Hematopoietic multipotent progenitor cell treated with erythropoietin and hydrocortisone succinate and interleukin-3 and kit ligand, for 17 days (in vitro differentiated cells): Measurements from ENCODE around the gene MAP1LC3B.
A peak's percentile ranks its signal among the peaks of the same experiment; 100 is the strongest.

Experiments used
- DNase-seq: peaks from one replicate; pipeline ENCODE4 v3.0.0-alpha.2; 2015; ENCODE audit warnings: low spot score

MAP1LC3B gene

DNA sequence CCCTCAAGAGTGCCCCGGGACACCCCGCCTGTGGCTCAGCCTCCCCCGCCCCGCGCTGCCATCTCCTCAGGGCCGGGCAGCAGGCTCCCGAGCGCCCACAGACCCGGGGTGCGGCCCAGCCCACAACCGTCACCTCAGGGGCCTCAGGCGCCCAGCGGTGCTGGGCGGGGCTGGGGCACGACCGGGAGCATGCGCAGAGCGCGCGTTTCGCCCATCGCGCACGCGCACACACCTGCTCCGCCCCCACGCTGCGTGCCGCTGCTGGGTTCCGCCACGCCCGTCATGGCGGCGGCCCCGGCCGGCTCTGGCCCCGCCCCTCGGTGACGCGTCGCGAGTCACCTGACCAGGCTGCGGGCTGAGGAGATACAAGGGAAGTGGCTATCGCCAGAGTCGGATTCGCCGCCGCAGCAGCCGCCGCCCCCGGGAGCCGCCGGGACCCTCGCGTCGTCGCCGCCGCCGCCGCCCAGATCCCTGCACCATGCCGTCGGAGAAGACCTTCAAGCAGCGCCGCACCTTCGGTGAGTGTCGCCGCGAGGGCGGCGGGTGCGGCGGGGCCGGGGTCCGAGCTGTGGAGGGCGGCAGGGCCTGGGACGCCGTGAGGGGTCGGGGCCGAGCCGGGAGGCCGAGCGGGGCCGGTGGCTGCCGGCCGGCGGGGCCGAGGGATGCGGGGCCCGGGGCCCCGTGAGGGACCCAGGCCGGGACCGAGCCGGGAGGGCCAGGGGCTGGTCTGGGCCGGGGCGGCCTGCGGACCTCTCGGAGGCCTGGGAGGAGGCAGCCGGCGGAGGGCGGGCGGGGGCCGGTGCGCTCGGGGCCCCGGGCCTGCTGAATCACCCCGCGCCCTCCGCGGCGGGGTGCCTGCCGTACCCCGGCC lies at the start of gene MAP1LC3B:
TSS of gene MAP1LC3B (plus strand) at position 387 of the 871 bp plus-strand sequence. CDS start at position 479, 92 bp downstream.
- DNase-seq = peak; percentile 98

DNA sequence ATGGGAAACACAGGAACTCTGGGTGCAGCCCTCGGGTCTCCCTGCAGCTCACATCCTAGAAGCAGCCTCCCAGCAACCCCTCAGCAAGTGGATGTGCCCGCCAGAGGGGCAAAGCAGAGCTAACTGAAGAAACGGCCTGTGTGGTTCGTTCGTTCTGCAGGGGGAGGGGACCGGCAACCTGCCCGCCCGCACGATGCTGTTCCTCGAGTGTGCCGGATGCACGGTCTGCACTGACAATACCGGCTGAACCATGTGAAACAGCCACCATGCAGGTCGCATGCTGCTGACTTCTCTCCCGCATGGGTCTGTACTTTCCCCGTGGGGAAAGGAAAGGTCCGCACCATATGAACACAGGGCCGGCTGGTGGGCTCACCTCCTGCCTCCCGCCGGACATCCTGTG lies 49.6 kb upstream of the MAP1LC3B start:
- no peak for DNase-seq

DNA sequence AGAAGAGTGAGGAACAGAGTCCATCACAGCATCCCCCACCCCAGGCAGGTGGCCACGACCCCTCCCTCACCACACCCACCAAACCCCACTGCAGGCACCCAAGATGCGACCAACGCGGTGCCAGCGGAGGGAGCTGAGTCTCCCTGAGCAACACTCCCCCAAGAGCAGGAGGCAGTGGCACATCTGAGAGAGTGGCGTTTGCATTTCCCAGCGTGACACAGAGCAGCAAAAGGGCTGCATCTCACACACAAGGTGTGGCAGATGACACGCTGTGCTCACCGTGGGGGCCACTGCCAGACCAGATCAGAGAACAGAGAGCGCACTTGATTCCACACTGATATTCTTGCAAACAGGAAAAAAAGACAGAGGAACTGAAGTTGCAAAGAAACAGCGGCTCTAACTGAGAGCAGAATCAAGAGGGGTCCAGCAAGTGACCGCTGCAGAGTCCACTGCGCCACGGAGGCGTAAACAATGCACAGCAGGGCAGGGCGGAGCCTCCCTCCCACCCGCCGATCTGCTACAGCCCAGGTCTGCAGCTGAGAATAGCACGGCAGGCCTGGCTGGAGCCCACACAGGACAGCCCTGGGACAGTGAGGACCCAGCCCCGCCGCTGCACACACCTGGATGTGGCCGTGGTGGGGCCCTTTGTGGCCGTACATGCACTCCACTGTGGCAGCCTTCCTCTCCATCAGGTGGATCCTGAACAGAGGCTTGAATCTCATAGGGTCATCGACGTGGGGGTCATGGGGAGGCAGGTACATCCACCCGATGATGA lies 49.0 kb upstream of the MAP1LC3B start:
- no peak for DNase-seq

DNA sequence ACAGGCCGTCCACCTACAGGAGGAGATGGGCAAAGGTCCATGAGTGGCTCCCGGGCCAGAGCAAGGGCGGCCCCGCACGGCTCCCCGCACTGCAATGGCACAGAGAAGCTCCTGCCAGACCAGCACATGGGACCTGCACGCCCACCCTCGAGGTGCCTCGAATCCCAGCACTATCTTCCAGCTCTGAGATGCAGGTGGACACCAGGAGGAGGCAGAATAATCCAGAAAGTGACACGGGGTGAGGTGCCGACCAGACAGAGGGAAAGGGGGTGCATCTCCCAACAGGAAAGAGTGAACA lies 48.4 kb upstream of the MAP1LC3B start:
- no peak for DNase-seq

DNA sequence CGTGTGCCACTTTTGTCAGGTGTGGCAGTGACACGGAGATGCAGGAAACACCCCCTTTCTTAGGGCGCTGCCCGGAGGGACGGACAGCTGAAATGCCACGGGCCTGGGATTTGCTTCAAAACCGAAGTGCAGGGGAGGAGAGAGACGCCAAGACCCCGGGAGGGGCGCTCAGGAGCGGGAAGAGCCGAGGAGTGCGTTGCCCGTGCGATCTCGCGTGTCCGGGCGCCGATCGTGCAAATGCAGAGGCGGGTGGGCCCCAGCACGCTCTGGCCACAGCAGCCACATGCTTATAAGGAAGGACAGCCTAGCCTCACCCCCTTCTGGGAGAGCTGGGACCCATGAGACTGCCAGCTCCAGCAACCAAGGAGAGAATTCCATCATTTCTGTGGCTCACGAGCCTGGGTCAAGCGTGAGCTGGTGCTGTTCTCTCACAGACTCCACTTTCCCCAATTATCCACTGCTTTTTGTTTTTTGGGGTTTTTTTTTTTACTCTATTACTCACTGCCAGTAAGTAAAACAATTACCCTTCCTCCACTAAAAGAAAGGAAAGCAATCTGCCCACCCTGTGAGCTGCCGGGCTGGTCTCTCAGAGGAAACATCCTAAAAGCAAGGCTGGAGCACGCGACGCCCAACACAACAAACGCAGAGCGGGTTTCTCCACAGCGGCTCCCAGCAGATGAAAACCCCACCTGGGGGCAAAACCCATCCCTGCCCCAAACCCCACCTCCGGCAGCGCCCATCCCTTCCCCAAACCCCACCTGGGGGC lies 47.8 kb upstream of the MAP1LC3B start:
- no peak for DNase-seq

DNA sequence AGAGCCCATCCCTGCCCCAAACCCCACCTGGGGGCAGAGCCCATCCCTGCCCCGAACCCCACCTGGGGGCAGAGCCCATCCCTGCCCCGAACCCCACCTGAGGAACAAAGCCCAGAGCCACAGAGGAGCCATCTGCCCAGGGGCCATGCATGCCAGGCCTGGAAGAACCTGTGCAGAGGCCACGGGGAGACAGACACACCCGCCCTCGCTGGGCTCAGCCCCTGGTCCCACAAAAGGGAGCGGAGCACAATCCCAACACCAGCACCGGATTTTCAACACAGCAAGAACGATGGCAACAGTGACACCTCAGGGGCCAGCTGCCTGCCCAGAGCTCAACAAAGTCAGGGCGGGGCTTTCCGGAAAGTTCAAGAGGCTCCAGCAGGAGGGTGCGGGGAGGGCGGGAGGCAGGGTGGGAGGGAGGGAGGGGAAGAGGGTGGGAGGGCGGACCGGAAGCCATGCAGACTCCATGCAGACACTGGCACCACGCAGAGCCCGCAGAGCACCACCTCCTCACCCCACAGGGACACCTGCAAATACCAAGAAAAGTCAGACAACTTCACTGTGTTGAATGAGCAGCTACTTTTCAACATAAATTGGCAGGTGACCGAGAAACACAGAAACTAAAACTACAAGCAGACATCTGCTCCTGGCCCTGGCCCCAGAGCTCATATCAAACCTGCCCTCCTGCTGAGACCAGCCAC lies 47.1 kb upstream of the MAP1LC3B start:
- DNase-seq = no peak

DNA sequence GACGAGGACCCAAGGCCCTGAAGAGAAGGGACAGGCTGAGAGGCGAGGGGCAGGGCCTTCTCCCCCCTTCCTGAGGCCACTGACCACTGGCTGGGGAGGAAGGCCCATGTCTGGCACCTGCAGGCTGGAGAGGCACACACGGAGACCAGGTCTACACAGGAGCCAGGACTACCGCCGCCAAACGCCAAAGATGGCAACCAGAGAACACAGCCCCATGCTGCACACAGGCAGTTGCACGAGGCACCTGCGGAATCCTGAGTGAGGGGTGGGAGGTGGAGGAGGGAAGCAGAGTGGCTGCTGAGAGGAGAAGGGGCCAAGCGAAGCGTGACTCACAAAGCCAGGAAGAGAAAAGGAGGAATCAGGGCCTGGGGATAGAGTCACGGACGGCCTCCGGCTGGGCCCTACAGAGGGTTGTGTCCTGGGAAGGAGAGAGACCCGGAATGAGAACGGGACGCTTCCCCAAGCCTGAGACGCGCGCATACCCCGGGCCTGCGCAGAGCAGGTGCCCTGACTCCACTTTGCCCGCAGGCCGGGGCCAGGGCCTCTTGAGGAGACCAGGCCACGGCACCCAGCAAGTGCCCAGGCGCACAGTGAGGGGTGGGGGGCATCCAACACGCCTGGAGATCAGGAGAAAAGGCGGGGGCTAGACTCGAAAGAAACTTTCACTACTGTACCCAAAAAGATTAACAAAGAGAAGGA lies 46.3 kb upstream of the MAP1LC3B start:
- no peak for DNase-seq

DNA sequence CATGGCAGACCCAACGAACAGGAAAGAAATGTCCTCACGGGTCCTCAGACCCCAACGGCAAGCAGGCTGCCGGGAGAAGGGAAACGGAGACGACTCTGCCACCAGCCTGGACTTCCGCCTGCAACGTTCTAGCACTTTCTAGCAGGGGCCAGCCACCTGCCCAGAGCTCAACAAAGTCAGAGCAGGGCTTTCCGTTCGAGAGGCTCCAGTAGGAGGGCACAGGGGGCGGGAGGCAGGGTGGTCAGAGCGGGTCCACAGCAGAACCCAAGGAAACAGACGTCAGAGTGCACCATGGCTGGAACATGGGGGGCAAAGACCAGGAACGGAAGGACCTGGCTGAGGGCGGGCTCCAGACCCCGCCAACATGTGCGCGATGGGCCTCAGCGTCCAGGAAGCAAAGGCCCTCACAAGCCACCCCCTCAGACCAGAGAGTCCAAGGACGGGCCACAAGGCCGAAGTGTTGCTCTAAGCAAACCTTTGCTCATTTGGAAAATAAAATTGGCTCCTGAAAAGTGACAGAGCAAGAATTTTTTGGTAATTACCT lies 45.5 kb upstream of the MAP1LC3B start:
- DNase-seq = no peak

DNA sequence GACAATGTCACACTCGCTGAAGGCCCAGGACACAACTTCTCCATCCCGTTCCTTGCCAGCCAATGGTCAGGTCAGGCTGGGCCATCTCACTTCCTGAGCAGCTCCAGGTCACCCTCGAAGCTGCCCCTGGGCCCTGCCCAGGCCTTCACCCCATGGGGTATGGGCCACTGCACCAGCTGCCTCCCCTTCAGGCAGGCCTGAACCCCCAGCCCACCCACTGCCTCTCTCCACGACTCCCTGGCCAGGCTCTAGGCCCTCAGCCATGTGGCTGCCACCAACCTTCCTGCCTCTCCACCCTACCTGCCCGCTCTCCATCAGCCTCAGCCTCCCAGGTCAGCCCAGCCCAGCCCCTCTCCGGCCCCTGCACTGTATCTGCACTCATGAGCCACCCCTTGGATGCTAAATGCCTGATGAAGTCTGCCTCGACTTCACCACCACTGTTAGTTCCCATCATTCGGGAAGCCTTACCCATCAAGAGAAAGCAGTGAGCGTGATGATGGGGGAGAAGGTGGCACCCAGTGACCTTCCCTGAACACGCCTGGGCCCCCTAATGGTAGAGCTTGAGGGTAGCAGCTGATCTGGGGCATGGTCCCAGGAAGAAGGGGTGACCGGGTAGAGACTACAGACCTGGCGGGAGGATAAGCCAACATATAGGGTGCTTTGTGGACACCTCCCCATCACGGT lies 44.1 kb upstream of the MAP1LC3B start:
- DNase-seq = no peak

DNA sequence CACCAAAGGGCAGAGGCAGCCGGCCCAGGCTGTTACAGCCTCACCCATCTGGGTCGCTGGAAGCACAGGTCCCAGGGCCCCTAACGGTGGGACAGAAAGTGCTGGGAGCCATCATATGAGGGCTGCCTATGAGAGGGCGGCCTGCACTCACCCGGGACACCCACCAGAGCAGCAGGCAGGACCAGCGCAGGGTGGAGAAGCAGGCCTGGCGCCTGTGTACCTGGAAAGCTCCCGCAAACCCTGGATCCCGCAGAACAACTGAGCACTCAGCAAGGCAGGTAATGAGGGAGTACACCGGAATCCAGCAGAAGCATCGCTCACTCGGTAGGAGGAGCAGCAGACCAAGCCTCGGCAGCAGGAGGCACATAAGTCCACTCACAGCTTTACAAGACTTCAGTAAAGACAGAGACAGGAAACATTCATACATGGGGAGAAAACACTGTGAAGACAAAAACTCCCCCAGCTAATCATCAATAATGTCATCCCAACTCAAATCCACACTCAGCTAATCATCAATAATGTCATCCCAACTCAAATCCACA lies 43.4 kb upstream of the MAP1LC3B start:
- no peak for DNase-seq

DNA sequence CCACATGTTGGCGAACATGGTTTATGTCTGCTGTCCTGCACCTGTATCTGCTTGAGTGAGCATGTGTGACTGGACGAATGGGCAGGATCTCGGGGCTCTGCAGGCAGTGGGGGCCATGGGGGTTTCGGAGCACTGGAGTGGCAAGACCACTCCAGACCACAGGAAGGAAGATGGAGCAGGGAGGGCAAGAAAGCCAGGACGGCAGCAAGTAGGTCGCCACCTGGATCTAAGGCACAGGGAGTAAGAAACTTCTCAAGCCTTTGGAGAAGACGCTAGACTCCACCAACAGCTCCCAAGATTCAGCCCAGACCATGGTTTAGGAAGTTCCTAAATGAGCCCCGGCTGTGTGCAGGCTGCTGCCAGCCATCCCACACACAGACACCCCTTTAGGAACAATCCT lies 42.1 kb upstream of the MAP1LC3B start:
- DNase-seq = no peak

DNA sequence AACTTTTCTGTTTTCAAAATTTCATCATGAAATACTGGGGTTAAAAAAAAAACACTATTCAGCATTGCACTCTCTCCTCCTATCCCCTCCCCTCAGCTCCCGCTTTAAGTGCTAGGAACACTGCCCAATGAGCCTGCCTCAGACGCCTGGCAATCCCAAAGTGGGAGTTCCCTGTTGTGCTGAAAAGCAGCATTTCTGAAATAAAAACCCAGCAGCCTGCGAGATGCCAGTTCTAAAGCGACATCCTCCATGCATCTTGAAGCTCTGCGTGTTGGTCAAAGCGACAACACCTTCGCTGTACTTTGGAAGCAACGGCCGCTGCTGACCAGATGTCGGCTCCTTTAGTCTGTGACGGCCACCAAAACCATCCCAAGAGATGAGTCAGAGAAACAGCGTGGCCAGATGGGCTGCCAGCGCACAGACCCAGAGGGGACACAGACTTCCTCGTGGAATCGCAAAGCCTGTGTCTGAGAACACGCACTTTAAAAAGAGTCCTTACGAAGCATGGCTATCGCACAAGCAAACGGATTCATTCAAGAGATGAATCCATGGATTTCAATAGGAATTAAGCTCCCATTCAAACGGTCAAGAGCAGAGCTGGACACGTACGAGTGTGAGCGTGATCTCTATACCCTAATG lies 41.3 kb upstream of the MAP1LC3B start:
- DNase-seq = no peak

DNA sequence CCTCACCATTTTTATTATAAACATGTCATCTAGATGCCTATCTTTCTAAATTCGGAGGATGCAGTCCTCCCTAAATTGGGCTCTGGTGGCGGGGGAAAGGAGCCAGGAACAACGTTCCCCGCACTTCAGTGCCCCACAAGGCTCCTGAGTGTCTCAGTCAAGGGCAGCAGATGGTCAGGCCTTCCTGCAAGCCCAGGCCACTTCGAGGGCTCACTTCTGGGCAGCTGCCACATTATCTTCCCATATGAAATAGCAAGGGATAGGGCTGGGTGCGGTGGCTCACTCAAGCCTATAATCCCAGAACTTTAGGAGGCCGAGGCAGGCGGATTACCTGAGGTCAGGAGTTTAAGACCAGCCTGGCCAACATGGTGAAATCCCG lies 40.8 kb upstream of the MAP1LC3B start:
- DNase-seq = no peak

DNA sequence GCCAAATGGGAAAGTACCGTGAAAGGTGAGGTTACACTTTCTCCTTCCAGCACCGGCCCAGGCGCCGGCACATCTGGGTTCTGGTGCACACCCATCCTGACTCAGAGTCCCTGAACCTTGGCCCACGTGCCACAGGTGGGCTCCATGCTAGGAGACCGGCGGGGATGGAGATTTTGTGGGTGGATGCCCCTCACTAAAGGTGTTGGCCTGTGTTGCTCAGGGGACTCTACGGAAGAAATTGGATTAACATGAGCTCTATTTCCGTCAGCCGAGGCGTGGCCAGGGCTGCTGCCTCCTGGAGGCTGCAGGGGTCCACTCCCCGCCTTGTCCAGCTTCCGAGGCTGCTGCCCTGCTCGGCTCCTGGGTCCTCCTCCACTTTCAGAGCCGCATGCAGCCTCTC lies 39.3 kb upstream of the MAP1LC3B start:
- no peak for DNase-seq

DNA sequence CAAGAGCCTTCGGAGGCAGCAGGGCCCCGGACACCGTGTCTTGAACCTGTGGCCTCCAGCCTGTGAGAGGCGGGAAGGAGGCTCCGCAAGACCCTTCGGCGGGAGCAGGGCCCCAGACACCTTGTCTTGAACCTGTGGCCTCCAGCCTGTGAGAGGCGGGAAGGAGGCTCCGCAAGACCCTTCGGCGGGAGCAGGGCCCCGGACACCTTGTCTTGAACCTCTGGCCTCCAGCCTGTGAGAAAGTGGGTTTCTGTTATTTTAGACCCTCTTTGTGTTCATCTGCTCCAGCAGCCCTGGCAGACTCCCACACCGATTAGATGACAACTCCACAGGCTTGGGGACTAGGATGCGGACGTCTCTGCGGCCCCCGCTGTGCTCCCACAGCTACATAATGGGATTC lies 38.5 kb upstream of the MAP1LC3B start:
- no peak for DNase-seq

DNA sequence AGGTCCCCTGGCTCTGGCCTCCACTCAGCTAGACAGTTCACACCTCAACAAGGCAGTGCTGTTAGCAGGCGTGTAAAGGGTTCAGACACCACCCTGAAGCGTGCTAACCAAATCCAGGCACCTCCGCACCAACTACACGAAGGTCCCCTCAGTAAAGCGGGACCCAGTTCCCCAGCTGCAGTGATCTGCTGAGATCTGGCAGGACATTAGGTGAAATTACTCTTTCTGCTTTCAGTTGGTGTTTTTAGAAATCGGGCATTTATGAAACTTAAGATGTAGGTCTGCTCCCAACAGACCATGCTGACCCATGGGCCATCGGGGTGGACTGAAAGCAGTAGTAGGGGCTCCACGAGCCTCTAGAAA lies 35.7 kb upstream of the MAP1LC3B start:
- no peak for DNase-seq

DNA sequence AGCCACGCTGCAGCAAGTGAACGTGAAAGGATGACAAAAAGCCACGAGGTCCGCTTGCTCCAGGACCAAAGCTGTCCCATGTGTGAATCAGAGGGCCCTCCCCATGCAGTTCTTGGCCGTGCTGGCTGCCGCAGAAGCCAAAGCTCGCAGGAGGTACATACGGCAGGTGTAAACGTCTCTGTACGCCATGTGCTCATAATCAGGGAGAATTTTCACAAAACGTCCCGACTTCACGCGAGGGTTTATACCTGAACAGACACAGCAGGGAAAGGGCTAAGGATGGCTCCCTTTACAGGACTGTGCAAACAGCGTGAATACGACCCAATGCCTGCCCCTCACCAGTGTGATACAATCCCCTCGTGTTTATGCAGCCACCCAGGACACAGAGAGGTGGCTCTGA lies 33.9 kb upstream of the MAP1LC3B start:
- DNase-seq = no peak

DNA sequence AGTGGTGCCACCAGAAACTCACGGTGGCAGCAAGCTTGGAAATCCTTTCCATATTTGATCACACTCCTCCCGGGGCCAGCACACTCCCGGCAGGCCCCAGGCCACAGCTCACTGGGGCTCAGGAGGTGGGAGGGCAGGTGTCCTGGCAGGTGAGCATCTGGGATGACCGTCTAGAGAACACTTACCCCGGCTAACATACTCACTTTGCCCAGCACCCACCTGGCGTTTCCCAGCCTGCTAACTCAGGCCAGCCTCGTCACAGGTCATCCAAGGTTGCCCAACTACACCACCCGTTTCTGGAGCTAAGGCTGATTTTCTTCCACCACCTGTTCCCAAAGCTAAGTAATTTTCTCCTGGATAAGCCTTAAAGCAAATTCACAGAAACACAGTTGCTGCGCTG lies 33.4 kb upstream of the MAP1LC3B start:
- no peak for DNase-seq

DNA sequence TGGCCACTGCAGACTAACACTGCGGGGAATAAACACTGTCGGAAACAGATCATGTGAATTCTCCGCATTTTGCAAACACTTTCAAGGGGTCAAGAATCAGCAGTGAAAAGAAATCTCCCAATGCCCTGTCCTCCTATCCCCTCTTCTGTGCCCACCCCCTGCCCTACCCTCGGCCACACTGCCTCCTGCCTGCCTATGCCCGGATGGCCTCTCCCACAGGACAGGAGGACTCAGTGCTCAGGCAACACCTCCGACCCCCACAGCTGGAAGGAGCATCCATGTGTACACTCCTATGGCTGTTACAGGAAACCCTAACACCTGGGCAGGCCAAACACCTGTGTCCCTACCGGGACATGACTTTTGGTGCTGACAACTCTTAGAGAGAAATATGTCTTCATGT lies 33.0 kb upstream of the MAP1LC3B start:
- no peak for DNase-seq
